Mesendoderm (in vitro differentiated cells): ENCODE data around the gene GUCY2D.

Experiments used
- DNase-seq: peaks from one replicate; pipeline ENCODE4 v3.0.0; 2013
- H2AK5ac ChIP-seq: 2 replicates; pipeline ENCODE4 v1.6.1; 2013; ENCODE audit warnings: low read length, inconsistent platforms
- H2BK120ac ChIP-seq: 2 replicates; pipeline ENCODE4 v1.6.1; 2013; ENCODE audit warnings: low read depth, mild to moderate bottlenecking, low read length, moderate library complexity, mixed read lengths
- H2BK15ac ChIP-seq: replicated peaks from 2 replicates; pipeline ENCODE4 v1.6.1; 2013; ENCODE audit warnings: low read depth, mild to moderate bottlenecking, moderate library complexity
- H2BK5ac ChIP-seq: 2 replicates; pipeline ENCODE4 v1.6.1; 2013; ENCODE audit warnings: low read length, inconsistent platforms
- H3K18ac ChIP-seq: 2 replicates; pipeline ENCODE4 v1.6.1; 2013; ENCODE audit warnings: mild to moderate bottlenecking, low read length, mixed read lengths
- H3K23ac ChIP-seq: one replicate; pipeline ENCODE4 v1.6.1; 2013; ENCODE audit warnings: low read length
- H3K27ac ChIP-seq: 2 replicates; pipeline ENCODE4 v1.5.1; 2013; ENCODE audit warnings: low read depth, mild to moderate bottlenecking, inconsistent platforms, low read length, moderate library complexity
- H3K27me3 ChIP-seq: 2 replicates; pipeline ENCODE4 v1.6.1; 2013; ENCODE audit warnings: low read length, control low read depth, mild to moderate bottlenecking, inconsistent platforms; ENCODE audit not compliant: insufficient read depth, poor library complexity
- H3K36me3 ChIP-seq: 2 replicates; pipeline ENCODE4 v1.6.1; 2013; ENCODE audit warnings: low read length, inconsistent platforms; ENCODE audit not compliant: control insufficient read depth, insufficient read depth
- H3K4ac ChIP-seq: one replicate; pipeline ENCODE4 v1.6.1; 2013; ENCODE audit warnings: low read depth, mild to moderate bottlenecking, low read length, moderate library complexity
- H3K4me1 ChIP-seq: 2 replicates; pipeline ENCODE4 v1.6.1; 2013; ENCODE audit warnings: low read depth, low read length, inconsistent platforms; ENCODE audit not compliant: control insufficient read depth
- H3K4me2 ChIP-seq: 2 replicates; pipeline ENCODE4 v1.6.1; 2013; ENCODE audit warnings: low read length
- H3K4me3 ChIP-seq: 2 replicates; pipeline ENCODE4 v1.5.1; 2013; ENCODE audit warnings: mild to moderate bottlenecking, low read length
- H3K56ac ChIP-seq: one replicate; pipeline ENCODE4 v1.6.1; 2013; ENCODE audit warnings: low read length
- H3K79me1 ChIP-seq: 2 replicates; pipeline ENCODE4 v1.6.1; 2013; ENCODE audit warnings: low read length, inconsistent platforms
- H3K79me2 ChIP-seq: 2 replicates; pipeline ENCODE4 v1.6.1; 2013; ENCODE audit warnings: mild to moderate bottlenecking, low read length; ENCODE audit not compliant: control insufficient read depth, insufficient read depth
- H3K9ac ChIP-seq: 2 replicates; pipeline ENCODE4 v1.6.1; 2013; ENCODE audit warnings: low read length, inconsistent platforms
- H4K5ac ChIP-seq: one replicate; pipeline ENCODE4 v1.6.1; 2013; ENCODE audit warnings: low read length
- H4K8ac ChIP-seq: one replicate; pipeline ENCODE4 v1.6.1; 2013; ENCODE audit warnings: low read depth, mild to moderate bottlenecking, control low read depth, low read length, moderate library complexity
- WGBS: extraction: QIAGEN DNeasy Blood & Tissue Kit; methylation state at CpG from one replicate; pipeline ENCODE4 v1.1.7; 2013; ENCODE audit warnings: low lambda C conversion rate, missing lambda C conversion rate; ENCODE audit not compliant: insufficient coverage; ENCODE audit errors: extremely low coverage; 5-methylcytosine and 5-hydroxymethylcytosine counted together

Gene GUCY2D

GRCh38 chr17:8012996-8013640, 10.7 kb downstream of the GUCY2D start:
- H3K23ac ChIP-seq = no peak overlapping the region
- WGBS = no CpG with 5 or more reads among the region's 17 CpGs
- no peak overlapping the region for H3K18ac ChIP-seq
- H3K36me3 ChIP-seq = no peaks in the 10 kb centered on the region
- H2BK5ac ChIP-seq = no peak overlapping the region
- no peak overlapping the region for H3K27ac ChIP-seq
- no peak overlapping the region for H2AK5ac ChIP-seq
- H3K4me3 ChIP-seq = no peak overlapping the region
- H3K27me3 ChIP-seq = peaks cover 2% of the 10 kb centered on the region
- H4K5ac ChIP-seq = no peak overlapping the region
- H3K79me2 ChIP-seq = no peaks in the 10 kb centered on the region
- no peak overlapping the region for H4K8ac ChIP-seq
- no peak overlapping the region for H3K56ac ChIP-seq
- no peaks in the 10 kb centered on the region for H3K79me1 ChIP-seq
- H3K4me2 ChIP-seq = no peak overlapping the region
- no peak overlapping the region for H3K9ac ChIP-seq
- no peaks in the 10 kb centered on the region for H3K4me1 ChIP-seq
- no peak for DNase-seq
- no peak overlapping the region for H2BK120ac ChIP-seq
- H3K4ac ChIP-seq = no peak overlapping the region
- H2BK15ac ChIP-seq = no peak overlapping the region

- DNase-seq = no peak
- no CpG with 5 or more reads among the region's 12 CpGs for WGBS
Measured at GRCh38 chr17:8013731-8014557, 11.5 kb downstream of the GUCY2D start.

GRCh38 chr17:8014558-8014850, 12.1 kb downstream of the GUCY2D start:
- Histone ChIP-seq H3K18ac (no peak overlapping the region), H3K4me1 (no peaks in the 10 kb centered on the region), H3K4me2 (no peak overlapping the region), H3K4me3 (no peak overlapping the region), H4K8ac (no peak overlapping the region), H3K36me3 (no peaks in the 10 kb centered on the region), H3K27ac (no peak overlapping the region), H3K4ac (no peak overlapping the region), H2BK120ac (no peak overlapping the region), H3K23ac (no peak overlapping the region), H3K79me1 (no peaks in the 10 kb centered on the region), H2BK15ac (no peak overlapping the region), H3K79me2 (no peaks in the 10 kb centered on the region), H3K56ac (no peak overlapping the region), H3K27me3 (peaks cover 2% of the 10 kb centered on the region), H2BK5ac (no peak overlapping the region), H2AK5ac (no peak overlapping the region), H4K5ac (no peak overlapping the region), H3K9ac (no peak overlapping the region)
- no peak for DNase-seq
- WGBS = no CpG with 5 or more reads among the region's 9 CpGs

More at GRCh38 chr17:8013731-8014557, 11.5 kb downstream of the GUCY2D start:
- no peak overlapping the region for H2BK15ac ChIP-seq
- no peaks in the 10 kb centered on the region for H3K36me3 ChIP-seq
- H3K23ac ChIP-seq = no peak overlapping the region
- no peak overlapping the region for H2AK5ac ChIP-seq
- H3K9ac ChIP-seq = no peak overlapping the region
- H4K5ac ChIP-seq = no peak overlapping the region
- H2BK5ac ChIP-seq = no peak overlapping the region
- H3K27me3 ChIP-seq = peaks cover 2% of the 10 kb centered on the region
- H3K79me2 ChIP-seq = no peaks in the 10 kb centered on the region
- H3K18ac ChIP-seq = no peak overlapping the region
- H3K79me1 ChIP-seq = no peaks in the 10 kb centered on the region
- H3K4me3 ChIP-seq = no peak overlapping the region
- H3K4ac ChIP-seq = no peak overlapping the region
- no peak overlapping the region for H2BK120ac ChIP-seq
- H4K8ac ChIP-seq = no peak overlapping the region
- H3K4me1 ChIP-seq = no peaks in the 10 kb centered on the region
- no peak overlapping the region for H3K27ac ChIP-seq
- no peak overlapping the region for H3K4me2 ChIP-seq
- H3K56ac ChIP-seq = no peak overlapping the region

GRCh38 chr17:8015236-8015956, 13.0 kb downstream of the GUCY2D start:
- H3K4me2 ChIP-seq = peak overlapping the region; percentile 73
- peak overlapping the region; percentile 82 for H3K56ac ChIP-seq
- no peaks in the 10 kb centered on the region for H3K79me2 ChIP-seq
- no peak overlapping the region for H3K4ac ChIP-seq
- H2AK5ac ChIP-seq = no peak overlapping the region
- H2BK15ac ChIP-seq = no peak overlapping the region
- H3K27me3 ChIP-seq = peaks cover 2% of the 10 kb centered on the region
- H4K8ac ChIP-seq = no peak overlapping the region
- no peak overlapping the region for H3K27ac ChIP-seq
- WGBS = no CpG with 5 or more reads among the region's 44 CpGs
- no peak overlapping the region for H3K18ac ChIP-seq
- no peaks in the 10 kb centered on the region for H3K79me1 ChIP-seq
- H3K23ac ChIP-seq = no peak overlapping the region
- H2BK5ac ChIP-seq = no peak overlapping the region
- no peak overlapping the region for H2BK120ac ChIP-seq
- H3K9ac ChIP-seq = peak overlapping the region; percentile 37
- no peak overlapping the region for H3K4me3 ChIP-seq
- H3K4me1 ChIP-seq = no peaks in the 10 kb centered on the region
- DNase-seq = no peak
- no peaks in the 10 kb centered on the region for H3K36me3 ChIP-seq
- H4K5ac ChIP-seq = no peak overlapping the region

GRCh38 chr17:8015957-8016631, 13.7 kb downstream of the GUCY2D start:
- WGBS = no CpG with 5 or more reads among the region's 46 CpGs
- H3K27me3 ChIP-seq = peaks cover 2% of the 10 kb centered on the region
- no peaks in the 10 kb centered on the region for H3K4me1 ChIP-seq
- H3K27ac ChIP-seq = no peak overlapping the region
- no peak overlapping the region for H2BK120ac ChIP-seq
- DNase-seq = no peak
- H3K4me2 ChIP-seq = peak overlapping the region; percentile 73
- H3K79me1 ChIP-seq = no peaks in the 10 kb centered on the region
- no peaks in the 10 kb centered on the region for H3K79me2 ChIP-seq
- H3K23ac ChIP-seq = no peak overlapping the region
- H4K8ac ChIP-seq = no peak overlapping the region
- H3K4me3 ChIP-seq = peak overlapping the region; percentile 22
- H3K4ac ChIP-seq = no peak overlapping the region
- no peak overlapping the region for H4K5ac ChIP-seq
- H3K36me3 ChIP-seq = no peaks in the 10 kb centered on the region
- peak overlapping the region; percentile 82 for H3K56ac ChIP-seq
- no peak overlapping the region for H2BK15ac ChIP-seq
- no peak overlapping the region for H3K18ac ChIP-seq
- no peak overlapping the region for H2AK5ac ChIP-seq
- no peak overlapping the region for H2BK5ac ChIP-seq
- H3K9ac ChIP-seq = peak overlapping the region; percentile 71
